ENCODE data around the gene FAU. TPM values are rescaled to one million over a fixed set of nuclear protein-coding genes. Genes with fewer than 3 reads are reported as not detected.

Gene FAU
- total and polyA plus RNA-seq, 9 of the 15 experiments (the other 6 are each of a cell fraction or from before 2014, with no cell fraction given): 433 to 1,827 (median 942) TPM

DNA sequence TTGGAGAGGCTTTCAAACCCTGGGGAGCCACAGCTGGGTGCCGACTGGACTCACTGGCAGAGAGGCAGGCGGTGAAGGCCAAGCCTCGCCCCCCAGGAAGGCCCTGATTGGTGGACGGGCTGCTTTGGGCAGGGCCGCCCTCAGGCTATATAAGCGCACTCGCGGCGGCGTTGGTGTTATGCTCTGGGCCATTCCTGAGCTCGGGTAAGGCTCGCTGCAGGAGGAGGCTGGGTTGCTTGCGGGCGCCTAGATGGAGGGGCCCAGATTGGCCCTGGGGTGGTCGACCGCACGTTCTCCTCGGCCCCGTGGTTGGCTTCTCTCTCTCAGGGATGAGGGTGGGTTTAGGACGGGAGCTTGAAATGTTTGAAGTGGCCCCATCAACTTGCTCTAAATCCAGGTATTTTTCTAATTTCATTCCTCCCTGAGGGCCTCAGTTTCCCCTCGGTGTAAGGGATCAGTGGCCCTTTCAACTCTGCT lies 48.2 kb upstream of the FAU start, which contains the start of gene SPDYC (continued):
- TF ChIP-seq ZBTB2 (IDR thresholded peaks at IDR 0.05): no peak
- peak; percentile 95 for TF ChIP-seq TFAP4 (CRISPR knock-in tag; IDR thresholded peaks at IDR 0.05; ENCODE audit: borderline replicate concordance)
- TF ChIP-seq PHF20 (IDR thresholded peaks at IDR 0.05; ENCODE audit: partially characterized antibody): no peak
- TF ChIP-seq, protein P1, sequence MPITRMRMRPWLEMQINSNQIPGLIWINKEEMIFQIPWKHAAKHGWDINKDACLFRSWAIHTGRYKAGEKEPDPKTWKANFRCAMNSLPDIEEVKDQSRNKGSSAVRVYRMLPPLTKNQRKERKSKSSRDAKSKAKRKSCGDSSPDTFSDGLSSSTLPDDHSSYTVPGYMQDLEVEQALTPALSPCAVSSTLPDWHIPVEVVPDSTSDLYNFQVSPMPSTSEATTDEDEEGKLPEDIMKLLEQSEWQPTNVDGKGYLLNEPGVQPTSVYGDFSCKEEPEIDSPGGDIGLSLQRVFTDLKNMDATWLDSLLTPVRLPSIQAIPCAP (CRISPR knock-in tag; IDR thresholded peaks at IDR 0.05; ENCODE audit: borderline replicate concordance): no peak
- TF ChIP-seq TOE1 (IDR thresholded peaks at IDR 0.05; ENCODE audit: borderline replicate concordance): peak; percentile 30; the same call in 1 of the 2 replicates
- TF ChIP-seq TOE1 (CRISPR knock-in tag; IDR thresholded peaks at IDR 0.05; ENCODE audit: borderline replicate concordance, low read depth): 0 out of 2 replicates have a peak, but pooled peaks have one; percentile 14
- no peak for TF ChIP-seq HDAC2 (IDR thresholded peaks at IDR 0.05)
- TF ChIP-seq ZNF232 (CRISPR knock-in tag; IDR thresholded peaks at IDR 0.05): no peak
- TF ChIP-seq CBFB (CRISPR knock-in tag; IDR thresholded peaks at IDR 0.05): no peak
- TF ChIP-seq E2F6 (IDR thresholded peaks at IDR 0.05; ENCODE audit: borderline replicate concordance in 1 of 2, extremely low read depth in 1 of 2, insufficient read depth in 1 of 2, insufficient read length in 1 of 2, low read depth in 1 of 2, low read length in 1 of 2, poor library complexity in 1 of 2, severe bottlenecking in 1 of 2): peak; percentile 29 to 62
- TF ChIP-seq NFE2 (IDR thresholded peaks at IDR 0.05; ENCODE audit: low read depth): no peak
- TF ChIP-seq ESRRA (IDR thresholded peaks at IDR 0.05; ENCODE audit: borderline replicate concordance, low read depth): peak; percentile 46; the same call in 1 of the 2 replicates
- peak; percentile 45 for TF ChIP-seq CCNT2 (IDR thresholded peaks at IDR 0.05; ENCODE audit: borderline replicate concordance, extremely low read depth, insufficient read length, low read depth, low read length)
- no peak for TF ChIP-seq POLR3A (IDR thresholded peaks at IDR 0.05; ENCODE audit: borderline replicate concordance, extremely low read depth, insufficient read depth, insufficient read length)
- no peak for TF ChIP-seq BCL6 (CRISPR knock-in tag; IDR thresholded peaks at IDR 0.05)
- TF ChIP-seq NRF1 (conservative IDR thresholded peaks at IDR 0.05 in 1 of 2, IDR thresholded peaks at IDR 0.05 in 1 of 2): peak; percentile 15 to 47; a peak in 3 of 4 replicates
- TF ChIP-seq ZNF23 (CRISPR knock-in tag; IDR thresholded peaks at IDR 0.05): no peak
- TF ChIP-seq ASH1L (IDR thresholded peaks at IDR 0.05; ENCODE audit: borderline replicate concordance, low read depth, partially characterized antibody): no peak
- TF ChIP-seq ETS2 (tag; IDR thresholded peaks at IDR 0.05; ENCODE audit: borderline replicate concordance, poor library complexity, severe bottlenecking): no peak
- TF ChIP-seq SUPT5H (IDR thresholded peaks at IDR 0.05): peak; percentile 99
- TF ChIP-seq PHB2 (IDR thresholded peaks at IDR 0.05; ENCODE audit: low read depth): no peak
